GM21447 (cell line): Measurements from ENCODE around the gene MTA1.

Experiments used
- ATAC-seq: cut with Tn5 transposase; IDR thresholded peaks from one replicate; pipeline ENCODE4 v1.9.1; 2021; ENCODE audit not compliant: unreplicated experiment

MTA1 gene

GRCh38 chr14:105484069-105484996, 64.7 kb downstream of the MTA1 start:
- no peak for ATAC-seq

GRCh38 chr14:105484997-105485393, 65.4 kb downstream of the MTA1 start:
- no peak for ATAC-seq

- no peak for ATAC-seq
These were observed 66.1 kb downstream of the MTA1 start for GRCh38 chr14:105485739-105486162.

- ATAC-seq = no peak
These were observed 66.7 kb downstream of the MTA1 start, which contains the start of gene CRIP1 for GRCh38 chr14:105486163-105486973. Gene CRIP1 (plus strand): TSS chr14:105486886. CDS start chr14:105487260, 374 bp downstream.

GRCh38 chr14:105486974-105487448, 67.4 kb downstream of the MTA1 start:
- no peak for ATAC-seq

- no peak for ATAC-seq
These were observed 67.9 kb downstream of the MTA1 start for GRCh38 chr14:105487449-105487985.

GRCh38 chr14:105487986-105488777, 68.6 kb downstream of the MTA1 start:
- ATAC-seq = no peak

GRCh38 chr14:105488781-105489541, 69.3 kb downstream of the MTA1 start:
- ATAC-seq = no peak

GRCh38 chr14:105489542-105490266, 70.1 kb downstream of the MTA1 start:
- peak; percentile 21 for ATAC-seq

- peak; percentile 0 for ATAC-seq
These were observed 70.6 kb downstream of the MTA1 start for GRCh38 chr14:105490267-105490571.

- peak; percentile 67 for ATAC-seq
These were observed 71.1 kb downstream of the MTA1 start, which contains the start of gene TEDC1 for GRCh38 chr14:105490572-105491365. Gene TEDC1 (plus strand): TSS chr14:105491246. CDS start chr14:105491376, 130 bp downstream.

- no peak for ATAC-seq
These were observed 71.8 kb downstream of the MTA1 start for GRCh38 chr14:105491366-105491973.

- ATAC-seq = no peak
These were observed 72.7 kb downstream of the MTA1 start for GRCh38 chr14:105492031-105492970.

GRCh38 chr14:105492971-105493871, 73.6 kb downstream of the MTA1 start:
- no peak for ATAC-seq

GRCh38 chr14:105493921-105494605, 74.4 kb downstream of the MTA1 start:
- ATAC-seq = no peak
